ENCODE measurements around the gene SLCO3A1.

Gene SLCO3A1

GRCh38 chr15:92111291-92111690 is 257.8 kb downstream of the SLCO3A1 start:
- DNase-seq = no peak

- DNase-seq = no peak
Observed at GRCh38 chr15:92111751-92112150, 258.2 kb downstream of the SLCO3A1 start.

- DNase-seq = no peak
Observed at GRCh38 chr15:92112180-92112579, 258.7 kb downstream of the SLCO3A1 start.

GRCh38 chr15:92112711-92113110 is 259.2 kb downstream of the SLCO3A1 start:
- no peak for DNase-seq

GRCh38 chr15:92113832-92114231 is 260.3 kb downstream of the SLCO3A1 start:
- no peak for DNase-seq

GRCh38 chr15:92115834-92116233 is 262.3 kb downstream of the SLCO3A1 start:
- no peak for DNase-seq

GRCh38 chr15:92116330-92116729 is 262.8 kb downstream of the SLCO3A1 start:
- DNase-seq = no peak

- DNase-seq = no peak
Observed at GRCh38 chr15:92117261-92117731, 263.8 kb downstream of the SLCO3A1 start.

GRCh38 chr15:92118162-92118935 is 264.8 kb downstream of the SLCO3A1 start:
- DNase-seq = no peak

GRCh38 chr15:92118936-92119325 is 265.4 kb downstream of the SLCO3A1 start:
- no peak for DNase-seq

- no peak for DNase-seq
Observed at GRCh38 chr15:92120094-92120795, 266.7 kb downstream of the SLCO3A1 start.

GRCh38 chr15:92121047-92121446 is 267.5 kb downstream of the SLCO3A1 start:
- no peak for DNase-seq

- no peak for DNase-seq
Observed at GRCh38 chr15:92122259-92122658, 268.8 kb downstream of the SLCO3A1 start.

- DNase-seq = no peak
Observed at GRCh38 chr15:92123962-92124656, 270.6 kb downstream of the SLCO3A1 start.

GRCh38 chr15:92124657-92125010 is 271.1 kb downstream of the SLCO3A1 start:
- no peak for DNase-seq

- no peak for DNase-seq
Observed at GRCh38 chr15:92128788-92129187, 275.3 kb downstream of the SLCO3A1 start.

GRCh38 chr15:92130244-92130643 is 276.7 kb downstream of the SLCO3A1 start:
- DNase-seq = no peak

GRCh38 chr15:92130906-92131305 is 277.4 kb downstream of the SLCO3A1 start:
- no peak for DNase-seq

- DNase-seq = no peak
Observed at GRCh38 chr15:92132982-92133755, 279.7 kb downstream of the SLCO3A1 start.

GRCh38 chr15:92140796-92141195 is 287.3 kb downstream of the SLCO3A1 start:
- no peak for DNase-seq

- DNase-seq = no peak
Observed at GRCh38 chr15:92141607-92142006, 288.1 kb downstream of the SLCO3A1 start.

- no peak for DNase-seq
Observed at GRCh38 chr15:92142242-92143232, 289.0 kb downstream of the SLCO3A1 start.

Data from CD4-positive, alpha-beta T cell treated with Interferon gamma for 1 hour (primary cell).